ENCODE data around the gene TRIM65.

Gene TRIM65

DNA sequence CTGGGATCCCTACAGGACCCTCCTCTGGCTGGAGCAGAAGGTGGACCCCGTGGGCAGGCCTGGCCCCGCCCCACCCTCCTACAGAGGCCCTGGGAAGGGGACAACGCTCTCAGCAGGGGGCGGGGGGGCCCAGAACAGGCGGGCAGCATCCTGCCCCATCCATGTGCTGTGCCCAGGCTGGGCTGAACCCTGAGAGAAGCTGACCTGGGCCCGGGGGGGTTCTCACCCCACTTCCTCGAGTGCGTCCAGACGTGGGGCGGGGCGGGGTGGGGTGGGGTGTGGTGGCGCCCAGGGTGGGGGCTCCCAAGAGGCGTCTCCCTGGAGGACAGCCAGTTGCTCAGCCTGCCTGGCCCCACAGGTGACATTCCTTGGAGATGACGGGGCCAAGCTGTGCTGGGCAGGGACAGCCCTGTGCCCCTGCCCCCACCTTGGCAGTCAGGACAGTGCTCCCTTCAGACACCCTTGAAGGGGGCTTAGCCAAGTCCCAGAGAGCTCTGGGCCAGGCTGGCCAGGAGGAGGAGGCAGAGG, 52.2 kb downstream of the TRIM65 start:
- no peak overlapping the region for H2AFZ ChIP-seq (ENCODE audit: low read depth)
- H3K79me2 ChIP-seq (ENCODE audit: insufficient read depth, low read depth): no peaks in the 10 kb centered on the region
- H3K36me3 ChIP-seq (ENCODE audit: insufficient read depth): no peaks in the 10 kb centered on the region
- no peaks in the 10 kb centered on the region for H4K20me1 ChIP-seq (ENCODE audit: insufficient read depth)
- no peaks in the 10 kb centered on the region for H3K27me3 ChIP-seq (ENCODE audit: insufficient read depth, low read depth)
- H3K27ac ChIP-seq: no peak overlapping the region
- no peak overlapping the region for H3K4me3 ChIP-seq (IDR thresholded peaks at IDR 0.05; ENCODE audit: insufficient read depth, low read depth, low read length)
- H3K4me1 ChIP-seq (ENCODE audit: low read depth, poor library complexity, severe bottlenecking): peaks cover 13% of the 10 kb centered on the region
- TF ChIP-seq CTCF (conservative IDR thresholded peaks at IDR 0.05; ENCODE audit: low read depth, low read length): no peak
- H3K4me2 ChIP-seq: no peak overlapping the region; the same call in 1 of the 2 replicates
- no peak overlapping the region for H3K9ac ChIP-seq

DNA sequence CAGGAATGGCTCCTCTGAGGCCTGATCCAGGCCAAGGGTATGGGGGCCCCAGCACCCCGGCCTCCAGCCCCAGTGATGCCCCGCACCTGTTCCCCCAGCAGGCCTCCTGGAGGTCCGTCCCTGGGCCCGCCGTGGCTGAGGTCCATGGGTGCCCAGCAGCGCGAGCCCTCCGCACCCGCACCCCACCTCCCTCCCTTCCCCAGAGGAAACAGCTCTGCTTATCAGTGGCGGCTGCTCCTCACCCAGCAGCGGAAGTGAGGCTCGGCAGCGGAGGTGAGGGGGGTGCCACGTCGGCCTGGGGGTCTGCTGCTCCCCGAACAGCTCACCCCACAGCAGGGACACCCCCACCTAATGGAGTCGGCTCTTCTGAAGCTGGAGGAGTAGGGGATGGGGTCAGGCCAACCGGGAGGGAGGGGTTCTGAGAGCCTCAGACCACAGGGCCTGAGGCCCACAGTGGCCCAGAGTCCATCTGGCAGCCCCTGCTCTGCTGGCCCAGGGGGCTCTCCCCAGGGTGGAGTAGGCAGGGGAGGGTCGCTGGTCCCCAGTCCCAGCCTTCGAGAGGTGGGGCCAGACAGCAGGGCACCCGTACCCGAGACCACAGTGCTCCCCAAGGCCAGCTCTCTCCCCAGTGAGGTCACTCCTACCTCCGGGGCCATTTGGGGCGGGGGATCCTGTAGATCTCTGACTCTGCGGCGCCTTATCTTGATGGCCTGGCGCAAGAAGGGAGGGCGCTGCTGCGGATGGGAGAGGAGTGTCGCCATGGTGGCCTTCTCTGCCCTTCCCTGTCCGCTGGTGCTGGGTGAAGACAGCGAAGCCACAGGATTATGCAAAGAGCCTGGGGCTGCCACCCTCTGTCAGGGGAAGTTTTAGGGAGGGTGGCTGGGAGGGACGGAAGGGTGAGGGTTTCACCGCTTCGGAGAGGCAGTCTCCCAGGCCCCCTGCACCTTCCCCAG, 52.9 kb downstream of the TRIM65 start, which contains the start of gene UNC13D:
Gene UNC13D (minus strand): TSS at position 828 of the 953 bp plus-strand sequence. CDS start 67 bp downstream, at position 761.
- H3K4me1 ChIP-seq (ENCODE audit: low read depth, poor library complexity, severe bottlenecking): peaks cover 13% of the 10 kb centered on the region
- H2AFZ ChIP-seq (ENCODE audit: low read depth): no peak within 1 kb of the TSS
- H3K36me3 ChIP-seq (ENCODE audit: insufficient read depth): no peaks in the 10 kb centered on the region
- H3K27me3 ChIP-seq (ENCODE audit: insufficient read depth, low read depth): no peaks in the 10 kb centered on the region
- H3K9ac ChIP-seq: no peak within 1 kb of the TSS
- H4K20me1 ChIP-seq (ENCODE audit: insufficient read depth): no peaks in the 10 kb centered on the region
- H3K4me2 ChIP-seq: no peak within 1 kb of the TSS; the same call in 1 of the 2 replicates
- no peaks in the 10 kb centered on the region for H3K79me2 ChIP-seq (ENCODE audit: insufficient read depth, low read depth)
- no peak for TF ChIP-seq CTCF (conservative IDR thresholded peaks at IDR 0.05; ENCODE audit: low read depth, low read length)
- no peak within 1 kb of the TSS for H3K4me3 ChIP-seq (IDR thresholded peaks at IDR 0.05; ENCODE audit: insufficient read depth, low read depth, low read length)
- H3K27ac ChIP-seq: no peak within 1 kb of the TSS

- Histone ChIP-seq H3K27ac (no peak overlapping the region), H3K27me3 (ENCODE audit: insufficient read depth, low read depth) (no peaks in the 10 kb centered on the region), H4K20me1 (ENCODE audit: insufficient read depth) (no peaks in the 10 kb centered on the region), H2AFZ (ENCODE audit: low read depth) (no peak overlapping the region), H3K79me2 (ENCODE audit: insufficient read depth, low read depth) (no peaks in the 10 kb centered on the region), H3K4me2 (no peak overlapping the region), H3K9ac (no peak overlapping the region), H3K36me3 (ENCODE audit: insufficient read depth) (no peaks in the 10 kb centered on the region), H3K4me3 (IDR thresholded peaks at IDR 0.05; ENCODE audit: insufficient read depth, low read depth, low read length) (no peak overlapping the region), H3K4me1 (ENCODE audit: low read depth, poor library complexity, severe bottlenecking) (peaks cover 13% of the 10 kb centered on the region)
- no peak for TF ChIP-seq CTCF (conservative IDR thresholded peaks at IDR 0.05; ENCODE audit: low read depth, low read length)
These were observed 53.7 kb downstream of the TRIM65 start for GRCh38 chr17:75842963-75843576.

DNA sequence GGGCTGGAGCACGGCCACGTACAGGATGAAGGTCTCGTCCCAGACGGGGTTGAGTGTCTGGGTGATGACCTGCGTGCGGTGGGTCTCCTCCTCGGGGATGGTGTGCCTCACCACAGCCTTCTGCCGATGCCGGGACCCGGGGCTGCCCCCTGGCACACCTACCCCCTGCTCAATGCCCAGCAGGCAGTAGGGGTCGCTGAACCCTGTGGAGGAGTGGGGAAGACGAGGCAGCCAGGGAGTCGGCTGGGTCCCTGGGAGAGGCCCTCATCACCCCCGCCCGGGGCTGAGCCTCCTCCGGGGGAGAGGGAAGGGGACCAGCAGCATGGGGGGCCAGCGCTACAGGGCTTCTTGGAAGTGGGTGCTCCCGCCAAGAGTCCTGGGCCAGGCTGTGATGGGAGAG, 54.3 kb downstream of the TRIM65 start:
- Histone ChIP-seq H3K36me3 (ENCODE audit: insufficient read depth) (no peaks in the 10 kb centered on the region), H3K79me2 (ENCODE audit: insufficient read depth, low read depth) (no peaks in the 10 kb centered on the region), H3K4me3 (IDR thresholded peaks at IDR 0.05; ENCODE audit: insufficient read depth, low read depth, low read length) (no peak overlapping the region), H3K9ac (no peak overlapping the region), H3K27me3 (ENCODE audit: insufficient read depth, low read depth) (no peaks in the 10 kb centered on the region), H3K27ac (no peak overlapping the region), H3K4me1 (ENCODE audit: low read depth, poor library complexity, severe bottlenecking) (peaks cover 13% of the 10 kb centered on the region), H4K20me1 (ENCODE audit: insufficient read depth) (no peaks in the 10 kb centered on the region), H3K4me2 (no peak overlapping the region), H2AFZ (ENCODE audit: low read depth) (no peak overlapping the region)
- TF ChIP-seq CTCF (conservative IDR thresholded peaks at IDR 0.05; ENCODE audit: low read depth, low read length): no peak

Data from KMS-11 (cell line).